ENCODE data around the gene SLC6A11. TPM values are rescaled to one million over a fixed set of nuclear protein-coding genes. Genes with fewer than 3 reads are reported as not detected.

SLC6A11 gene
- total and polyA plus RNA-seq, 9 of the 15 experiments (the other 6 are each of a cell fraction or from before 2014, with no cell fraction given): 0.04 TPM; not detected in 8

DNA sequence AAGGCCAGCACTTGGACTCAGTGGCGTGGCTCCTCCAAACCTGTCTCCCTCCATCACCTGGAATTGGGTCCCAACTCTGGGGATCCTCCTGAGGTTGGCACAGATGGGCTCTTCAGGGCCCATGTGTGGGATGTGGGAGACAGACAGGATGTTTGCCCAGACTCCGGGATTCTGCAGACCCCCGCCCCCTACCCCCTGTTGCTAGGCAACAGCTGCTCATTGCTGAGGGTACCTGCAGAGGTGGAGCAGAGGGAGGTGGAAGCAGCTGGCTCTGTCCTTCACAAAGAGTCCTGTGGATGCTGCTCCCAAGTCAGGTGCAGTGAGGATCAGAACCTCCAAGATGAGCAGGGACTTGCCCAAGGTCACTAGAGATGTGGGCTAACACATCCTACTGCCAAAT is 136.5 kb downstream of the SLC6A11 start:
- Histone ChIP-seq H3K9ac (ENCODE audit: insufficient read depth in 1 of 2, low read depth in 2 of 2, low read length in 2 of 2) (no peak overlapping the region), H3K4me1 (replicated peaks in 1 of 2; ENCODE audit: control insufficient read depth in 2 of 2, insufficient read depth in 2 of 2, low read length in 2 of 2) (no peaks in the 10 kb centered on the region; a peak in 1 of 5 replicates), H4K20me1 (replicated peaks; ENCODE audit: control insufficient read depth, insufficient read depth, low read length) (peaks cover 16% of the 10 kb centered on the region; the same call in 1 of the 2 replicates), H3K9me1 (ENCODE audit: control insufficient read depth, insufficient read depth, low read length) (no peaks in the 10 kb centered on the region), H3K4me3 (no peak overlapping the region), H2AFZ (ENCODE audit: low read depth, low read length) (no peak overlapping the region), H3K4me2 (ENCODE audit: insufficient read depth, low read length) (no peak overlapping the region), H3K27ac (ENCODE audit: extremely low read depth, low read depth, low read length) (no peak overlapping the region), H3K36me3 (ENCODE audit: control insufficient read depth, insufficient read depth, low read length) (no peaks in the 10 kb centered on the region), H3K27me3 (ENCODE audit: control insufficient read depth in 2 of 2, insufficient read depth in 2 of 2, low read length in 2 of 2) (peaks cover 0 to 52% of the 10 kb centered on the region in 2 experiments; a peak in 2 of 5 replicates), H3K79me2 (ENCODE audit: control insufficient read depth, insufficient read depth, low read length) (no peaks in the 10 kb centered on the region), H3K9me3 (replicated peaks; ENCODE audit: control insufficient read depth, insufficient read depth, low read depth, low read length) (no peaks in the 10 kb centered on the region)
- CTCF ChIA-PET (ENCODE audit: low intra/inter-chr PET ratio): no interaction called here
- intact Hi-C loops (cut with micrococcal nuclease): no loop called here
- POLR2A ChIA-PET: no interaction called here
- BruUV-seq (replicated peaks): no TSS peak
- WGBS (ENCODE audit: insufficient coverage, low coverage, missing lambda C conversion rate): 3% methylated on average over 3 of the region's 3 CpGs
- in situ Hi-C loops (cut with MboI): loop anchor here (5.0 kb wide), 1 partner anchor 100 kb away; no protein-coding TSS in a partner anchor
- ATAC-seq: no peak
- TF ChIP-seq RFX1 (IDR thresholded peaks at IDR 0.05): peak; percentile 76
- no peak for TF ChIP-seq ZNF253 (CRISPR knock-in tag; conservative IDR thresholded peaks at IDR 0.05)
- no peak for FAIRE-seq
- no peak for DNase-seq (ENCODE audit: extremely low read depth in 1 of 4, low spot score in 3 of 4)

DNA sequence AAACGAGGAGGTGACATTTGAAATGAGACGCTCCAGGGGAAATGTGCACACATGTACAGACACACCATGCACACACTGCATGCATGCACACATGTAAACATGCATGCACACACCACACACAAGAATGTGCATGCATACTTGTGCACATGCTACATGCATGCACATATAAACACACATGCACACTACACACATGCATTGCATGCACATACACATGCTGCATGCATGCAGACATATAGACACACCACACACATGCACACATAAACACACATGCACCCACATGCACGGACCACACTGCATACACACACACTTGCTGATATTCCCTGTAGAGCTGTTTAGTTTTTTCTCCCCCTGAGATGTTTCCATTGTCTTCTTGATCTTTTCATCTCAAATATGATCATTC is 138.7 kb downstream of the SLC6A11 start:
- FAIRE-seq: no peak
- CTCF ChIA-PET (ENCODE audit: low intra/inter-chr PET ratio): no interaction called here

More for the DNA sequence above, 138.7 kb downstream of the SLC6A11 start:
- Histone ChIP-seq H3K79me2 (ENCODE audit: control insufficient read depth, insufficient read depth, low read length) (no peaks in the 10 kb centered on the region), H3K4me1 (replicated peaks in 1 of 2; ENCODE audit: control insufficient read depth in 2 of 2, insufficient read depth in 2 of 2, low read length in 2 of 2) (no peaks in the 10 kb centered on the region), H3K4me3 (no peak overlapping the region), H2AFZ (ENCODE audit: low read depth, low read length) (no peak overlapping the region), H3K36me3 (ENCODE audit: control insufficient read depth, insufficient read depth, low read length) (no peaks in the 10 kb centered on the region), H3K9ac (ENCODE audit: insufficient read depth in 1 of 2, low read depth in 2 of 2, low read length in 2 of 2) (no peak overlapping the region), H4K20me1 (replicated peaks; ENCODE audit: control insufficient read depth, insufficient read depth, low read length) (peaks cover 16% of the 10 kb centered on the region; the same call in 1 of the 2 replicates), H3K27ac (ENCODE audit: extremely low read depth, low read depth, low read length) (no peak overlapping the region), H3K4me2 (ENCODE audit: insufficient read depth, low read length) (no peak overlapping the region), H3K27me3 (ENCODE audit: control insufficient read depth in 2 of 2, insufficient read depth in 2 of 2, low read length in 2 of 2) (peaks cover 2 to 46% of the 10 kb centered on the region in 2 experiments; a peak in 2 of 5 replicates), H3K9me1 (ENCODE audit: control insufficient read depth, insufficient read depth, low read length) (no peaks in the 10 kb centered on the region), H3K9me3 (replicated peaks; ENCODE audit: control insufficient read depth, insufficient read depth, low read depth, low read length) (no peaks in the 10 kb centered on the region)
- intact Hi-C loops (cut with micrococcal nuclease): no loop called here
- no TSS peak for BruUV-seq (replicated peaks)
- ATAC-seq (no peak), DNase-seq (ENCODE audit: extremely low read depth in 1 of 4, low spot score in 3 of 4) (no peak)
- in situ Hi-C loops (cut with MboI): loop anchor here (5.0 kb wide), 1 partner anchor 98 kb away; no protein-coding TSS in a partner anchor
- POLR2A ChIA-PET: interaction anchor here (1.5 kb wide), 1 partner anchor 9 kb away, joined by 3 read pairs; no protein-coding TSS in a partner anchor
- TF ChIP-seq, protein P1, sequence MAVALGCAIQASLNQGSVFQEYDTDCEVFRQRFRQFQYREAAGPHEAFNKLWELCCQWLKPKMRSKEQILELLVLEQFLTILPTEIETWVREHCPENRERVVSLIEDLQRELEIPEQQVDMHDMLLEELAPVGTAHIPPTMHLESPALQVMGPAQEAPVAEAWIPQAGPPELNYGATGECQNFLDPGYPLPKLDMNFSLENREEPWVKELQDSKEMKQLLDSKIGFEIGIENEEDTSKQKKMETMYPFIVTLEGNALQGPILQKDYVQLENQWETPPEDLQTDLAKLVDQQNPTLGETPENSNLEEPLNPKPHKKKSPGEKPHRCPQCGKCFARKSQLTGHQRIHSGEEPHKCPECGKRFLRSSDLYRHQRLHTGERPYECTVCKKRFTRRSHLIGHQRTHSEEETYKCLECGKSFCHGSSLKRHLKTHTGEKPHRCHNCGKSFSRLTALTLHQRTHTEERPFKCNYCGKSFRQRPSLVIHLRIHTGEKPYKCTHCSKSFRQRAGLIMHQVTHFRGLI (CRISPR knock-in tag; IDR thresholded peaks at IDR 0.05): no peak
- no peak for TF ChIP-seq CBFA2T2 (conservative IDR thresholded peaks at IDR 0.05)
- no peak for TF ChIP-seq SIRT6 (IDR thresholded peaks at IDR 0.05; ENCODE audit: low read depth, low read length)
- 0% methylated on average over 3 of the region's 3 CpGs for WGBS (ENCODE audit: insufficient coverage, low coverage, missing lambda C conversion rate)

Measured in K562 (cell line).